Upper lobe of left lung (tissue), 4 donors: ENCODE measurements around the gene AGL.

Experiments used
- EP300 ChIP-seq, 4 donors: sonication (generic); formaldehyde crosslinking; IDR thresholded peaks; one replicate each; pipeline ENCODE4 v1.5.1; 2017; ENCODE audit warnings: antibody characterized with exemption in 4 of 4, control low read depth in 2 of 4
- POLR2A ChIP-seq, 4 donors: fragments of 450-650 bp; IDR thresholded peaks; one replicate each; pipeline ENCODE4 v1.5.1; 2016 to 2017; ENCODE audit warnings: antibody characterized with exemption in 4 of 4, mild to moderate bottlenecking in 2 of 4
- POLR2AphosphoS5 ChIP-seq, 2 donors: sonication (generic); formaldehyde crosslinking; IDR thresholded peaks; one replicate each; pipeline ENCODE4 v1.5.1; 2017; ENCODE audit warnings: antibody characterized with exemption in 2 of 2
- TF ChIP-seq, protein P1 (sequence below), 6 experiments: fragments of 450-650 bp in 4 of 6; fragments of 200-600 bp in 2 of 6; sonication (generic) in 2 of 6; IDR thresholded peaks; one replicate each; pipeline ENCODE4 v1.5.1; 2016 to 2019; ENCODE audit warnings: antibody characterized with exemption in 6 of 6

- TF ChIP-seq, protein P1, sequence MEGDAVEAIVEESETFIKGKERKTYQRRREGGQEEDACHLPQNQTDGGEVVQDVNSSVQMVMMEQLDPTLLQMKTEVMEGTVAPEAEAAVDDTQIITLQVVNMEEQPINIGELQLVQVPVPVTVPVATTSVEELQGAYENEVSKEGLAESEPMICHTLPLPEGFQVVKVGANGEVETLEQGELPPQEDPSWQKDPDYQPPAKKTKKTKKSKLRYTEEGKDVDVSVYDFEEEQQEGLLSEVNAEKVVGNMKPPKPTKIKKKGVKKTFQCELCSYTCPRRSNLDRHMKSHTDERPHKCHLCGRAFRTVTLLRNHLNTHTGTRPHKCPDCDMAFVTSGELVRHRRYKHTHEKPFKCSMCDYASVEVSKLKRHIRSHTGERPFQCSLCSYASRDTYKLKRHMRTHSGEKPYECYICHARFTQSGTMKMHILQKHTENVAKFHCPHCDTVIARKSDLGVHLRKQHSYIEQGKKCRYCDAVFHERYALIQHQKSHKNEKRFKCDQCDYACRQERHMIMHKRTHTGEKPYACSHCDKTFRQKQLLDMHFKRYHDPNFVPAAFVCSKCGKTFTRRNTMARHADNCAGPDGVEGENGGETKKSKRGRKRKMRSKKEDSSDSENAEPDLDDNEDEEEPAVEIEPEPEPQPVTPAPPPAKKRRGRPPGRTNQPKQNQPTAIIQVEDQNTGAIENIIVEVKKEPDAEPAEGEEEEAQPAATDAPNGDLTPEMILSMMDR (IDR thresholded peaks at IDR 0.05): no peak
- no peak for TF ChIP-seq POLR2A (IDR thresholded peaks at IDR 0.05)
- TF ChIP-seq EP300 (IDR thresholded peaks at IDR 0.05): no peak
- TF ChIP-seq POLR2AphosphoS5 (IDR thresholded peaks at IDR 0.05): no peak
Measured at GRCh38 chr1:99869723-99870122, 19.6 kb downstream of the AGL start.
